Esophagus squamous epithelium (tissue), 5 donors: ENCODE data around the gene METRN. TPM values are rescaled to one million over a fixed set of nuclear protein-coding genes. Genes with fewer than 3 reads are reported as not detected.

Experiments used
- DNase-seq: peaks from one replicate; lab custom pipeline; 2025; lab: John Stamatoyannopoulos, UW
- H3K27ac ChIP-seq, 4 donors: fragments of 200-600 bp; sonication (generic); one replicate each; pipeline ENCODE4 v1.5.1; 2016 to 2019; ENCODE audit warnings: mild to moderate bottlenecking in 1 of 4
- H3K27me3 ChIP-seq, 4 donors: fragments of 200-600 bp; sonication (generic); 1 replicate in 3 of 4; 2 replicates in 1 of 4; pipeline versions ENCODE4 v1.5.1 to v1.6.0; 2017 to 2021; ENCODE audit warnings: antibody characterized with exemption in 1 of 4
- H3K36me3 ChIP-seq, 3 donors: fragments of 200-600 bp; sonication (generic); one replicate each; pipeline ENCODE4 v1.5.1; 2016 to 2019
- H3K4me1 ChIP-seq, 3 donors: fragments of 200-600 bp; sonication (generic); one replicate each; pipeline ENCODE4 v1.5.1; 2017 to 2019
- H3K4me3 ChIP-seq, 4 donors: fragments of 200-600 bp; sonication (generic); 1 replicate in 3 of 4; 2 replicates in 1 of 4; pipeline ENCODE4 v1.5.1; 2016 to 2019; ENCODE audit warnings: mild to moderate bottlenecking in 2 of 4, moderate library complexity in 1 of 4
- H3K9me3 ChIP-seq, 3 donors: fragments of 200-600 bp; sonication (generic); one replicate each; pipeline ENCODE4 v1.5.1; 2016 to 2019
- CTCF ChIP-seq, 6 experiments: fragments of 450-650 bp in 4 of 6; fragments of 200-600 bp in 2 of 6; sonication (generic) in 2 of 6; IDR thresholded peaks; one replicate each; pipeline ENCODE4 v1.5.1; 2016 to 2019; ENCODE audit warnings: antibody characterized with exemption in 6 of 6, mild to moderate bottlenecking in 4 of 6, moderate library complexity in 4 of 6
- POLR2A ChIP-seq, 4 donors: fragments of 450-650 bp; IDR thresholded peaks; one replicate each; pipeline ENCODE4 v1.6.1; 2017; ENCODE audit warnings: antibody characterized with exemption in 4 of 4, mild to moderate bottlenecking in 4 of 4, moderate library complexity in 3 of 4
- WGBS, 2 donors: methylation state at CpG; one replicate each; pipeline ENCODE4 v1.1.5; 2018; 5-methylcytosine and 5-hydroxymethylcytosine counted together
- intact Hi-C: fragments of 100-400 bp; cut with DNase I; formaldehyde crosslinking; loops from one replicate; pipeline ENCODE4 v1.15.0; 2022
- total RNA-seq, 4 donors: library from RNA; depleted of rRNA; stranded (reverse); fragments of >200 nt; gene quantifications; one replicate each; pipeline ENCODE4 v1.1.0, GENCODE V29; 2016
- donor health status: DM: yes; HTN: yes; CAD: no.

Gene METRN
- total RNA-seq, 4 donors from 2014 or later = 4.2 to 12.7 (median 8.8) TPM

GRCh38 chr16:765488-765865 lies 50.6 kb downstream of the METRN start:
- no peak for DNase-seq
- no peak overlapping the region for H3K27ac ChIP-seq
- H3K4me1 ChIP-seq = peaks cover 3 to 28% (median 4%) of the 10 kb centered on the region in 3 donors
- no peaks in the 10 kb centered on the region for H3K36me3 ChIP-seq
- TF ChIP-seq POLR2A (IDR thresholded peaks at IDR 0.05) (no peak), CTCF (IDR thresholded peaks at IDR 0.05) (no peak)
- no peak overlapping the region for H3K4me3 ChIP-seq
- no peaks in the 10 kb centered on the region for H3K9me3 ChIP-seq
- intact Hi-C loops = no loop called here
- 92% methylated on average over 4 of the region's 29 CpGs; no CpG with 5 or more reads in 1 of the 2 donors for WGBS, 2 donors
- H3K27me3 ChIP-seq = peaks cover 0 to 65% (median 0%) of the 10 kb centered on the region in 4 donors

- 88% methylated on average over 6 of the region's 29 CpGs; no CpG with 5 or more reads in 1 of the 2 donors for WGBS, 2 donors
- TF ChIP-seq POLR2A (IDR thresholded peaks at IDR 0.05) (no peak), CTCF (IDR thresholded peaks at IDR 0.05) (no peak)
- peaks cover 0 to 61% (median 0%) of the 10 kb centered on the region in 4 donors for H3K27me3 ChIP-seq
- H3K27ac ChIP-seq = no peak overlapping the region
- H3K4me3 ChIP-seq = no peak overlapping the region
- intact Hi-C loops = no loop called here
- H3K9me3 ChIP-seq = no peaks in the 10 kb centered on the region
- H3K4me1 ChIP-seq = peaks cover 0 to 21% (median 0%) of the 10 kb centered on the region in 3 donors
- DNase-seq = no peak
- no peaks in the 10 kb centered on the region for H3K36me3 ChIP-seq
Observed at GRCh38 chr16:766008-766819, 51.3 kb downstream of the METRN start.

- Histone ChIP-seq H3K36me3 (no peaks in the 10 kb centered on the region), H3K27me3 (peaks cover 0 to 55% (median 0%) of the 10 kb centered on the region in 4 donors), H3K4me1 (peaks cover 0 to 13% (median 0%) of the 10 kb centered on the region in 3 donors), H3K4me3 (no peak overlapping the region), H3K9me3 (no peaks in the 10 kb centered on the region), H3K27ac (no peak overlapping the region)
- DNase-seq = no peak
- no CpG with 5 or more reads among the region's 48 CpGs for WGBS, 2 donors
- TF ChIP-seq CTCF (IDR thresholded peaks at IDR 0.05) (no peak), POLR2A (IDR thresholded peaks at IDR 0.05) (no peak)
- intact Hi-C loops = no loop called here
Observed at GRCh38 chr16:766820-767640, 52.1 kb downstream of the METRN start.

- no peaks in the 10 kb centered on the region for H3K36me3 ChIP-seq
- no peak overlapping the region for H3K27ac ChIP-seq
- peaks cover 0 to 51% (median 0%) of the 10 kb centered on the region in 4 donors for H3K27me3 ChIP-seq
- no peaks in the 10 kb centered on the region for H3K9me3 ChIP-seq
- intact Hi-C loops = no loop called here
- peaks cover 0 to 9% (median 0%) of the 10 kb centered on the region in 3 donors for H3K4me1 ChIP-seq
- H3K4me3 ChIP-seq = no peak overlapping the region
- WGBS, 2 donors = 30% methylated on average over 2 to 4 of the region's 38 CpGs
- no peak for TF ChIP-seq POLR2A (IDR thresholded peaks at IDR 0.05)
- TF ChIP-seq CTCF (IDR thresholded peaks at IDR 0.05) = no peak
- no peak for DNase-seq
Observed at GRCh38 chr16:767743-768235, 52.9 kb downstream of the METRN start.
